ENCODE data around the gene TMEM31.

- TF ChIP-seq POLR2AphosphoS5 (IDR thresholded peaks at IDR 0.05) (peak; percentile 43), POLR2A (IDR thresholded peaks at IDR 0.05) (no peak)
These were observed 11.5 kb upstream of the TMEM31 start for GRCh38 chrX:103699243-103699642.

Measured in prostate gland (tissue), 1 donor.